ENCODE results near the gene SLC36A2. TPM values are rescaled to one million over a fixed set of nuclear protein-coding genes. Genes with fewer than 3 reads are reported as not detected.

Gene SLC36A2
- total and polyA plus RNA-seq, 4 experiments from 2014 or later = not detected

DNA sequence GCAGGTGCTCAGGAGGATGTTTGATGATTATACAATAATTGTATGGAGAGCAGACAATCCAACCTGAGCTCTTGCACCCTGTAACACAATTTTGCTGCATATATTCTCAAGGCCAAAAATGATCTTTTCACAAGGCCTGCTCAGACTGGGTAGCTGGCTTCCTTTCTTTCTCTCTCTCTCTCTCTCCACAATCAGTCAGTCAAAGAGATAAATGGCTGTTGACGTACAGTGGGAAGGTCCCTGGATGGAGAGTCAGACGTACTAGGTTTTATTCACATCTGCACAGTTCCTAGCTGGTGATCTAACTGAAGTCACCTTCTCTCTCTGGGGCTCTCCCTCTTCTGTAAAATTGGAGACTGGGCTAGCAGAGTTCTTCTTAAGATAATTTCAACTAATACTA lies 19.8 kb downstream of the SLC36A2 start:
- POLR2A ChIA-PET (ENCODE audit: partially characterized antibody) = no interaction called here
- H3K9me3 Mint-ChIP-seq = no peaks in the 10 kb centered on the region
- H3K27me3 Mint-ChIP-seq = peaks cover 7% of the 10 kb centered on the region in 2 donors
- Histone ChIP-seq H3K27ac (ENCODE audit: low read depth, low read length) (no peak overlapping the region), H3K4me3 (ENCODE audit: low read length in 2 of 2) (no peak overlapping the region), H3K9me3 (ENCODE audit: control insufficient read depth in 1 of 2, low read length in 2 of 2) (no peaks in the 10 kb centered on the region), H3K36me3 (ENCODE audit: insufficient read depth, low read length) (no peaks in the 10 kb centered on the region), H3K4me1 (ENCODE audit: insufficient read depth, low read length) (no peaks in the 10 kb centered on the region), H3K27me3 (ENCODE audit: insufficient read depth, low read length) (peaks cover 4% of the 10 kb centered on the region)
- no peak overlapping the region for H3K4me3 Mint-ChIP-seq
- intact Hi-C loops (cut with micrococcal nuclease) = no loop called here
- no peaks in the 10 kb centered on the region for H3K36me3 Mint-ChIP-seq
- no peak overlapping the region for H3K27ac Mint-ChIP-seq
- no peaks in the 10 kb centered on the region for H3K4me1 Mint-ChIP-seq
- CTCF ChIA-PET (ENCODE audit: partially characterized antibody) = no interaction called here
- no peak for DNase-seq

DNA sequence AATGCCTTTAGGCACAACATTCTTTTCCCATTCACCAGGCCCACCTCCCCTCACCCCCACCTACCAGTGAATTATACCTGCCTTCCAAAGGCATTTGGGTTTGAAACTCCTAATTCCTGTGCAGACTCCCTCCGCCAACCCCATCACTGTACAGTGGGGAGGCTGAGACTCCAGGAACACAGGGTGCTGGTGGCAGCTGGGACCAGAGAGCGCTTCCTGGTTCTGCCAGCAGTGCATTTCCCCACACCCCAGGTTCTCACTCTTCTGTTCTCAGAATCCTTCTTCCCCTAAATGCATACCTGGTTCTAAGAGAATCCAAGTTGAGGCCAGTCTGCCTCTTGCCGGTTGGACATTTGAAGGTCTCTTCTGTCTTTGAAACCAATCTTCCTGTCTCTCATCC lies 21.1 kb downstream of the SLC36A2 start:
- no peaks in the 10 kb centered on the region for H3K27me3 ChIP-seq (ENCODE audit: insufficient read depth, low read length)
- no peaks in the 10 kb centered on the region for H3K4me1 ChIP-seq (ENCODE audit: insufficient read depth, low read length)
- Mint-ChIP-seq H3K36me3 (no peaks in the 10 kb centered on the region), H3K27ac (no peak overlapping the region), H3K27me3 (peaks cover 6 to 7% of the 10 kb centered on the region in 2 donors), H3K4me3 (no peak overlapping the region), H3K9me3 (no peaks in the 10 kb centered on the region), H3K4me1 (no peaks in the 10 kb centered on the region)
- no peak for DNase-seq
- no peaks in the 10 kb centered on the region for H3K36me3 ChIP-seq (ENCODE audit: insufficient read depth, low read length)
- intact Hi-C loops (cut with micrococcal nuclease) = no loop called here
- H3K4me3 ChIP-seq (ENCODE audit: low read length in 2 of 2) = no peak overlapping the region
- H3K27ac ChIP-seq (ENCODE audit: low read depth, low read length) = no peak overlapping the region
- CTCF ChIA-PET (ENCODE audit: partially characterized antibody) = interaction anchor here (0.7 kb wide), 1 partner anchor 10 kb away, joined by 3 read pairs; no protein-coding TSS in a partner anchor
- H3K9me3 ChIP-seq (ENCODE audit: control insufficient read depth in 1 of 2, low read length in 2 of 2) = no peaks in the 10 kb centered on the region
- POLR2A ChIA-PET (ENCODE audit: partially characterized antibody) = no interaction called here

DNA sequence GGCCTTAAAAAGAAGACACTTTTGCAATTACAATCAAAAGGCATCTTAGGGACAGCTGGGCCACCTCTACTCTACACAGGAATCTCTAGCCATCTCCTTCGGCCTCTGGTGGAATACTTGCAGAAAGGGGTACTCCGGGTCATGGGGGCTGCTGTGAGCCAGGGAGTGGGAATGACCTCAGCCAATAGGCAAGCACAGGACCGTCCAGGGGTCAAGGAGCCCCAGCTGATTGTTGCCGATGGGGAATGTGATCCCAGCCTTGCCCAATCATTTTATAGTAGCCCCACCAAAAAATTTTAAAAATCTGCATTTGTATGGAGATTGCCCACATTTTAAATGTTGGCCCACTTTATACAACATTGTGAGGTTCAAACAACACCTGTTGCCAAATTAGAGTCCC lies 26.9 kb downstream of the SLC36A2 start:
- CTCF ChIA-PET (ENCODE audit: partially characterized antibody) = no interaction called here
- peaks cover 0 to 4% (median 1%) of the 10 kb centered on the region in 4 donors for H3K4me1 Mint-ChIP-seq
- H3K36me3 Mint-ChIP-seq = no peaks in the 10 kb centered on the region

DNA sequence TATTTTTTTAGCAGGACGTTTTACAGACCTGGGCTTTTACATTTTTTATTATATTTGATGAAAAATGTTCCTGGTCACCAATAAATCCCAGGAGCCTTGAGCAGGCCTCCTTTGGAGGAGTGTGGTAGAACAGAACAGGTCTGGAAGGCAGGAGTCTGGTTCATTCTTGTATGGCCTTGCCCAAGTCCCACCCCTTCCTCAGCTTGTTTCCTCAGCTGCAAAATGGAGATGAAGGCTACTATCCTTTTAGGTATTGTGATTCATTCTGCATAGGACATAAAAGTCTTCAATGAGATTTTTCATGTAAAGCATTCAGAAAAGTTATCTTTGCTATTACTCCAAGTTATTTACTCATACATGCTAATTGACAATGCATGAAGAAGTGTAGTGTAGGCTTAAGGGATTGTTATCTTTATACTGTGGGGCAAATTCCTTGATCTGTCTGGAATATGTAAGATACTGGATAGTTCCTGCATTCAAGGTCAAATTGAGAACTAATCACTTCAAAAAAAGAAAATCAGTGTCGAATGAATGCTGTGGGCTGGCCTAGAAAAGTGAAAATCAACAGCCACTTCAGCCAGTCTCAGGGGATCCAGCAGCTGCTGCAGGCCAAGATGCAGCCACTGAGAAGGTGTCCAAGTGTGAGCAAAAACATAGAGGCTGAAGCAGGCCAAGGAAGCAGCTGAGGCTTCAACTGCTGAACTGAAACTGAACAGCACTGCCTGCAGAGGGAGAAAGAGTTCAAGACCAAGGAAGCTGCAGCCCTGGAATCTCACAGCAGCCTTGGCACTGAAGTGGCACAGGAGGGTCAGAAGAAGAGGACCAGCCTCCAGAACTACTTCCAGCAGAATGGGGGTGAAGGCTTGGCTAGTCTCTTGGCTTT lies 28.3 kb downstream of the SLC36A2 start:
- no peaks in the 10 kb centered on the region for H3K9me3 Mint-ChIP-seq
- CTCF ChIA-PET (ENCODE audit: partially characterized antibody) = no interaction called here
- peaks cover 0 to 4% (median 1%) of the 10 kb centered on the region in 4 donors for H3K4me1 Mint-ChIP-seq
- H3K27ac Mint-ChIP-seq = no peak overlapping the region
- Histone ChIP-seq H3K9me3 (ENCODE audit: control insufficient read depth in 1 of 2, low read length in 2 of 2) (no peaks in the 10 kb centered on the region), H3K4me3 (ENCODE audit: low read length in 2 of 2) (no peak overlapping the region), H3K27ac (ENCODE audit: low read depth, low read length) (no peak overlapping the region), H3K27me3 (ENCODE audit: insufficient read depth, low read length) (no peaks in the 10 kb centered on the region), H3K36me3 (ENCODE audit: insufficient read depth, low read length) (no peaks in the 10 kb centered on the region), H3K4me1 (ENCODE audit: insufficient read depth, low read length) (no peaks in the 10 kb centered on the region)
- H3K27me3 Mint-ChIP-seq = peaks cover 7 to 12% of the 10 kb centered on the region in 2 donors
- intact Hi-C loops (cut with micrococcal nuclease) = loop anchor here (5.0 to 10.0 kb wide), 4 partner anchors 97 to 194 kb away; partner anchors contain the start of genes ANXA6 and CCDC69
- POLR2A ChIA-PET (ENCODE audit: partially characterized antibody) = no interaction called here
- H3K4me3 Mint-ChIP-seq = no peak overlapping the region
- H3K36me3 Mint-ChIP-seq = no peaks in the 10 kb centered on the region
- no peak for DNase-seq

More for the DNA sequence above, 26.9 kb downstream of the SLC36A2 start:
- POLR2A ChIA-PET (ENCODE audit: partially characterized antibody) = no interaction called here
- no peaks in the 10 kb centered on the region for H3K27me3 ChIP-seq (ENCODE audit: insufficient read depth, low read length)
- H3K27ac ChIP-seq (ENCODE audit: low read depth, low read length) = no peak overlapping the region
- H3K4me3 Mint-ChIP-seq = no peak overlapping the region
- no peaks in the 10 kb centered on the region for H3K4me1 ChIP-seq (ENCODE audit: insufficient read depth, low read length)
- H3K27me3 Mint-ChIP-seq = peaks cover 6 to 8% of the 10 kb centered on the region in 2 donors
- no peaks in the 10 kb centered on the region for H3K9me3 ChIP-seq (ENCODE audit: control insufficient read depth in 1 of 2, low read length in 2 of 2)
- intact Hi-C loops (cut with micrococcal nuclease) = no loop called here
- H3K27ac Mint-ChIP-seq = no peak overlapping the region
- H3K4me3 ChIP-seq (ENCODE audit: low read length in 2 of 2) = no peak overlapping the region
- H3K9me3 Mint-ChIP-seq = no peaks in the 10 kb centered on the region
- H3K36me3 ChIP-seq (ENCODE audit: insufficient read depth, low read length) = no peaks in the 10 kb centered on the region
- DNase-seq = no peak

DNA sequence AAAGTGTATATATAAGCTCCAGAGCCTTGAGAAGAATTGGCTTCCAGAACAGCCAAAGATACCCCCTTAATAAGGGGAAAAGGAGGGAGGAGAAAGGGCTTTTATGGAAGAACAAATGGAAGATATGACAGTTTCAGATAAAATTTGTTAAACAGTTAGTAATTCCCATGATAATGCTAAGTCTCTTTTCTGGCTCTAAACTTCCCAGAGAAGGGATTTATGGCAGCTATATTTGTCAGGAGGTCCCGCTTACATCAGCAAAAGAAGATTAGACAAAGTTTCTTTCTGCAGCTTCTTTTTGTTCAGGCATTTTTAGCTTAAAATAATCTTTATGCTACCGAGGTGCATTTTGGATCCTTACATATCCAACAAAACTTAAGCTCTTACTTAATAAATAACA lies 29.5 kb downstream of the SLC36A2 start:
- Histone ChIP-seq H3K9me3 (ENCODE audit: control insufficient read depth in 1 of 2, low read length in 2 of 2) (no peaks in the 10 kb centered on the region), H3K4me1 (ENCODE audit: insufficient read depth, low read length) (no peaks in the 10 kb centered on the region), H3K4me3 (ENCODE audit: low read length in 2 of 2) (no peak overlapping the region), H3K27me3 (ENCODE audit: insufficient read depth, low read length) (no peaks in the 10 kb centered on the region), H3K27ac (ENCODE audit: low read depth, low read length) (no peak overlapping the region), H3K36me3 (ENCODE audit: insufficient read depth, low read length) (no peaks in the 10 kb centered on the region)
- intact Hi-C loops (cut with micrococcal nuclease) = loop anchor here (5.0 to 10.0 kb wide), 4 partner anchors 96 to 193 kb away; partner anchors contain the start of genes ANXA6 and CCDC69
- no peaks in the 10 kb centered on the region for H3K9me3 Mint-ChIP-seq
- peaks cover 6 to 8% of the 10 kb centered on the region in 2 donors for H3K27me3 Mint-ChIP-seq
- peak overlapping the region in 1 of 7 donors; percentile 23 for H3K27ac Mint-ChIP-seq
- ChIA-PET POLR2A (ENCODE audit: partially characterized antibody) (no interaction called here), CTCF (ENCODE audit: partially characterized antibody) (interaction anchor here (0.7 kb wide), 1 partner anchor 197 kb away, joined by 3 read pairs; no protein-coding TSS in a partner anchor)
- no peak for DNase-seq
- no peak overlapping the region for H3K4me3 Mint-ChIP-seq
- peaks cover 0 to 4% (median 1%) of the 10 kb centered on the region in 4 donors for H3K4me1 Mint-ChIP-seq
- H3K36me3 Mint-ChIP-seq = no peaks in the 10 kb centered on the region

DNA sequence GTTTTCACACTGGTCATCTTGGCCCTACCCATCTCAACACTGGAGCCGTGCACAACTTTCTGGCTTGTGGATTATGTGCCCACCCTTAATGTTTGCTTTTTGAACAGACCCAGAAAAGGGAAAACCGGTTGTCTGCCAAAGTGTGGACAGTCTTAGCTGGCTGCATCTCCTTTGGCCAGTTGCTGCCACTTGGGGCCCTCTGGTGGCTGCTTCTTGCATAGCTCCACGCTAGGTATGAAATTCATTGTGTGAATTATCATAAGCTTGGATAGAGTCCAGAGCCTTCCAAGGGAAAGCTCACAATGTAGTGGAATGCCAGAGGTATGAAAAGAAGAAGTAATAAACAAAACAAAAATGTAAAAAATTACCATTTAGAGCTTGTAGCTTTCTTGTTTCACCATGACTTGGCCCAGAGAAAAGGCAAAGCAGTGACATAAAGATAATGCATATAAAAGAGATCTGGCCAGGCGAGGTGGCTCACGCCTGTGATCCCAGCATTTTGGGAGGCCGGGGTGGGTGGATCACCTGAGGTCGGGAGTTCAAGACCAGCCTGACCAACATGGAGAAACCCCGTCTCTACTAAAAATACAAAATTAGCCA lies 31.3 kb downstream of the SLC36A2 start:
- no peaks in the 10 kb centered on the region for H3K4me1 ChIP-seq (ENCODE audit: insufficient read depth, low read length)
- Mint-ChIP-seq H3K9me3 (peaks cover 0 to 9% (median 5%) of the 10 kb centered on the region in 8 donors), H3K4me1 (peaks cover 0 to 4% (median 1%) of the 10 kb centered on the region in 4 donors), H3K4me3 (no peak overlapping the region), H3K36me3 (no peaks in the 10 kb centered on the region), H3K27ac (no peak overlapping the region), H3K27me3 (peaks cover 8 to 11% of the 10 kb centered on the region in 2 donors)
- POLR2A ChIA-PET (ENCODE audit: partially characterized antibody) = interaction anchor here (0.6 kb wide), 1 partner anchor 1345 kb away, joined by 3 read pairs; no protein-coding TSS in a partner anchor
- H3K27me3 ChIP-seq (ENCODE audit: insufficient read depth, low read length) = no peaks in the 10 kb centered on the region
- peak in 4 of 5 donors; percentile 2 to 19 (median 12) for DNase-seq
- intact Hi-C loops (cut with micrococcal nuclease) = loop anchor here (5.0 to 10.0 kb wide), 4 partner anchors 94 to 191 kb away; partner anchors contain the start of genes ANXA6 and CCDC69
- H3K4me3 ChIP-seq (ENCODE audit: low read length in 2 of 2) = no peak overlapping the region
- CTCF ChIA-PET (ENCODE audit: partially characterized antibody) = interaction anchor here (0.6 to 1.5 kb wide), 10 partner anchors 9 to 816 kb away, joined by 3 to 5 read pairs (median 3); no protein-coding TSS in a partner anchor
- H3K36me3 ChIP-seq (ENCODE audit: insufficient read depth, low read length) = no peaks in the 10 kb centered on the region
- no peaks in the 10 kb centered on the region for H3K9me3 ChIP-seq (ENCODE audit: control insufficient read depth in 1 of 2, low read length in 2 of 2)
- no peak overlapping the region for H3K27ac ChIP-seq (ENCODE audit: low read depth, low read length)

DNA sequence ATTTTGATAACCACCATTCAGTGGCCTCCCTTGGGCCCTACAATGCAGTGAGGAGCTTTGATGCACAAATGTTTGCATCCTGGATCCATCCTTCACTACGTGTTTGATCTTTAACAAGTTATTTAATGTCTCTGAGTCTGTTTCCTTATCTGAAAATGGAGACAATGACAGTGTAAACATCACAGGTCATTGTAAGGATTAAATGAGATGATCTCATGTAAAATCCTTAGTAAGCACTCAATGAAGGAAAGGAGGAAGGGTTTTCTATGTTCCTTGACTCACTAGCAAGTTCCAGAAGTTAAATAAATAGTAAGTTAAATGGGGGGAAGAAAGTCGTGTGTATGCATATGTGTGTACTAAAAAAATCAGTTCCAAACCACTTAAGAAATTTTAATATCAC lies 34.0 kb downstream of the SLC36A2 start:
- Histone ChIP-seq H3K4me1 (ENCODE audit: insufficient read depth, low read length) (no peaks in the 10 kb centered on the region), H3K4me3 (ENCODE audit: low read length in 2 of 2) (no peak overlapping the region), H3K9me3 (ENCODE audit: control insufficient read depth in 1 of 2, low read length in 2 of 2) (no peaks in the 10 kb centered on the region), H3K27ac (ENCODE audit: low read depth, low read length) (no peak overlapping the region), H3K36me3 (ENCODE audit: insufficient read depth, low read length) (no peaks in the 10 kb centered on the region), H3K27me3 (ENCODE audit: insufficient read depth, low read length) (no peaks in the 10 kb centered on the region)
- Mint-ChIP-seq H3K4me1 (peaks cover 0 to 4% (median 1%) of the 10 kb centered on the region in 4 donors), H3K36me3 (no peaks in the 10 kb centered on the region), H3K27me3 (peaks cover 8 to 15% of the 10 kb centered on the region in 2 donors), H3K4me3 (no peak overlapping the region), H3K9me3 (peaks cover 0 to 19% (median 13%) of the 10 kb centered on the region in 8 donors), H3K27ac (no peak overlapping the region)
- ChIA-PET POLR2A (ENCODE audit: partially characterized antibody) (no interaction called here), CTCF (ENCODE audit: partially characterized antibody) (interaction anchor here (0.6 to 1.0 kb wide), 2 partner anchors 30 to 60 kb away, joined by 3 read pairs; partner anchors contain the start of gene GM2A)
- no peak for DNase-seq
- intact Hi-C loops (cut with micrococcal nuclease) = loop anchor here (10.0 kb wide), 2 partner anchors 159 to 189 kb away; partner anchors contain the start of gene ANXA6

Measured in CD4-positive, alpha-beta memory T cell (primary cell).